IPS-18a (cell line): Measurements from ENCODE around the gene ZNF319.

Source experiments
- H3K27ac ChIP-seq: one replicate; pipeline ENCODE4 v1.5.1; 2013; ENCODE audit warnings: low read length
- H3K27me3 ChIP-seq: one replicate; pipeline ENCODE4 v1.6.1; 2013; ENCODE audit warnings: mild to moderate bottlenecking, low read length; ENCODE audit not compliant: control insufficient read depth, insufficient read depth
- H3K36me3 ChIP-seq: one replicate; pipeline ENCODE4 v1.6.1; 2013; ENCODE audit warnings: low read depth, low read length; ENCODE audit not compliant: control insufficient read depth
- H3K4me1 ChIP-seq: one replicate; pipeline ENCODE4 v1.6.1; 2013; ENCODE audit warnings: low read depth, low read length; ENCODE audit not compliant: control insufficient read depth
- H3K4me3 ChIP-seq: one replicate; pipeline ENCODE4 v1.5.1; 2013; ENCODE audit warnings: low read length
- H3K9ac ChIP-seq: one replicate; pipeline ENCODE4 v1.6.1; 2013; ENCODE audit warnings: mild to moderate bottlenecking, low read length, moderate library complexity
- H3K9me3 ChIP-seq: one replicate; pipeline ENCODE4 v1.6.1; 2013; ENCODE audit warnings: low read depth, low read length; ENCODE audit not compliant: control insufficient read depth

ZNF319 gene

GRCh38 chr16:57955572-57956188 lies 44.8 kb downstream of the ZNF319 start:
- H3K27me3 ChIP-seq: no peaks in the 10 kb centered on the region
- H3K27ac ChIP-seq: no peak overlapping the region
- no peak overlapping the region for H3K4me3 ChIP-seq
- H3K4me1 ChIP-seq: peaks cover 4% of the 10 kb centered on the region
- no peak overlapping the region for H3K9ac ChIP-seq
- no peaks in the 10 kb centered on the region for H3K9me3 ChIP-seq
- H3K36me3 ChIP-seq: no peaks in the 10 kb centered on the region

GRCh38 chr16:57953857-57954256 lies 46.6 kb downstream of the ZNF319 start:
- no peak overlapping the region for H3K9ac ChIP-seq
- H3K27me3 ChIP-seq: no peaks in the 10 kb centered on the region
- H3K9me3 ChIP-seq: no peaks in the 10 kb centered on the region
- H3K4me3 ChIP-seq: no peak overlapping the region
- H3K36me3 ChIP-seq: no peaks in the 10 kb centered on the region
- no peak overlapping the region for H3K27ac ChIP-seq
- peaks cover 4% of the 10 kb centered on the region for H3K4me1 ChIP-seq

- Histone ChIP-seq H3K9me3 (no peaks in the 10 kb centered on the region), H3K4me1 (peaks cover 4% of the 10 kb centered on the region), H3K9ac (no peak overlapping the region), H3K27me3 (no peaks in the 10 kb centered on the region), H3K27ac (no peak overlapping the region), H3K36me3 (no peaks in the 10 kb centered on the region), H3K4me3 (no peak overlapping the region)
Observed at GRCh38 chr16:57952909-57953308, 47.6 kb downstream of the ZNF319 start.

GRCh38 chr16:57951204-57951960 lies 49.1 kb downstream of the ZNF319 start:
- H3K9ac ChIP-seq: no peak overlapping the region
- no peaks in the 10 kb centered on the region for H3K36me3 ChIP-seq
- H3K4me3 ChIP-seq: no peak overlapping the region
- no peaks in the 10 kb centered on the region for H3K4me1 ChIP-seq
- H3K27ac ChIP-seq: no peak overlapping the region
- H3K9me3 ChIP-seq: no peaks in the 10 kb centered on the region
- H3K27me3 ChIP-seq: no peaks in the 10 kb centered on the region

GRCh38 chr16:57950382-57950781 lies 50.1 kb downstream of the ZNF319 start:
- Histone ChIP-seq H3K4me3 (no peak overlapping the region), H3K9me3 (no peaks in the 10 kb centered on the region), H3K27ac (no peak overlapping the region), H3K4me1 (no peaks in the 10 kb centered on the region), H3K36me3 (no peaks in the 10 kb centered on the region), H3K27me3 (no peaks in the 10 kb centered on the region), H3K9ac (no peak overlapping the region)

- no peak overlapping the region for H3K9ac ChIP-seq
- H3K36me3 ChIP-seq: no peaks in the 10 kb centered on the region
- no peak overlapping the region for H3K27ac ChIP-seq
- no peaks in the 10 kb centered on the region for H3K27me3 ChIP-seq
- H3K4me3 ChIP-seq: no peak overlapping the region
- no peaks in the 10 kb centered on the region for H3K4me1 ChIP-seq
- no peaks in the 10 kb centered on the region for H3K9me3 ChIP-seq
Observed at GRCh38 chr16:57949595-57950238, 50.8 kb downstream of the ZNF319 start.

GRCh38 chr16:57949013-57949412 lies 51.5 kb downstream of the ZNF319 start:
- no peak overlapping the region for H3K4me3 ChIP-seq
- no peaks in the 10 kb centered on the region for H3K27me3 ChIP-seq
- H3K4me1 ChIP-seq: no peaks in the 10 kb centered on the region
- no peak overlapping the region for H3K27ac ChIP-seq
- no peaks in the 10 kb centered on the region for H3K36me3 ChIP-seq
- no peaks in the 10 kb centered on the region for H3K9me3 ChIP-seq
- H3K9ac ChIP-seq: no peak overlapping the region

GRCh38 chr16:57948027-57948426 lies 52.4 kb downstream of the ZNF319 start:
- Histone ChIP-seq H3K4me3 (no peak overlapping the region), H3K9me3 (no peaks in the 10 kb centered on the region), H3K36me3 (no peaks in the 10 kb centered on the region), H3K9ac (no peak overlapping the region), H3K4me1 (no peaks in the 10 kb centered on the region), H3K27ac (no peak overlapping the region), H3K27me3 (no peaks in the 10 kb centered on the region)

- no peak overlapping the region for H3K4me3 ChIP-seq
- no peak overlapping the region for H3K9ac ChIP-seq
- H3K27ac ChIP-seq: no peak overlapping the region
- H3K4me1 ChIP-seq: no peaks in the 10 kb centered on the region
- no peaks in the 10 kb centered on the region for H3K36me3 ChIP-seq
- no peaks in the 10 kb centered on the region for H3K9me3 ChIP-seq
- no peaks in the 10 kb centered on the region for H3K27me3 ChIP-seq
Observed at GRCh38 chr16:57947261-57947660, 53.2 kb downstream of the ZNF319 start.

- Histone ChIP-seq H3K27ac (no peak overlapping the region), H3K27me3 (no peaks in the 10 kb centered on the region), H3K36me3 (no peaks in the 10 kb centered on the region), H3K4me1 (no peaks in the 10 kb centered on the region), H3K4me3 (no peak overlapping the region), H3K9ac (no peak overlapping the region), H3K9me3 (no peaks in the 10 kb centered on the region)
Observed at GRCh38 chr16:57946181-57946801, 54.2 kb downstream of the ZNF319 start.

- H3K4me3 ChIP-seq: no peak overlapping the region
Observed at GRCh38 chr16:57945740-57946138, 54.7 kb downstream of the ZNF319 start.

More at GRCh38 chr16:57945740-57946138, 54.7 kb downstream of the ZNF319 start:
- H3K4me1 ChIP-seq: no peaks in the 10 kb centered on the region
- no peaks in the 10 kb centered on the region for H3K27me3 ChIP-seq
- H3K9ac ChIP-seq: no peak overlapping the region
- no peak overlapping the region for H3K27ac ChIP-seq
- no peaks in the 10 kb centered on the region for H3K36me3 ChIP-seq
- no peaks in the 10 kb centered on the region for H3K9me3 ChIP-seq
